ENCODE results near the gene BEX3. TPM values are rescaled to one million over a fixed set of nuclear protein-coding genes. Genes with fewer than 3 reads are reported as not detected.

Gene BEX3
- total RNA-seq, 4 donors from 2014 or later, result 9.1 to 102 (median 17.9) TPM

DNA sequence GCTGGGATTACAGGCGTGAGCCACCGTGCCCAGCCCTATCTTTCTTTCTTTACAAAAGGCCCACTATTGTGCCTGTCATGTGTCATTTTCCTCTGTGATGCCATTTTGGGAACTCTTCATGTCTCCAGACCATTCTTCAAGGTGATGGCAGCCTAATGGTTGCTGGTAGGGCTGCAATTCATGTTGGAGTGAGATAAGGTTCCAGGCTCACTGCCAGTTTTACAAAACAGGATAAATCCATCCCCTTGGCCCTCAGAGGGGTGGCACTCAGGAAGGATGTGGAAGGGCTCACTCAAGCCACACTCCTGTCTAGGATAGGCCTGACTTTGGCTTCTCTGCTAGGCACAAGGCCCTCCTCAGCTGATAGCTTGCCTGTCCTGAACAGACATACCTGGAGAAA, 16.2 kb upstream of the BEX3 start:
- Histone ChIP-seq H3K27ac (no peak overlapping the region), H3K9me3 (no peaks in the 10 kb centered on the region), H3K27me3 (no peaks in the 10 kb centered on the region), H3K36me3 (no peaks in the 10 kb centered on the region), H3K4me1 (no peaks in the 10 kb centered on the region), H3K4me3 (no peak overlapping the region)
- DNase-seq, result no peak
- TF ChIP-seq POLR2A (IDR thresholded peaks at IDR 0.05), result no peak
- TF ChIP-seq, protein P1, sequence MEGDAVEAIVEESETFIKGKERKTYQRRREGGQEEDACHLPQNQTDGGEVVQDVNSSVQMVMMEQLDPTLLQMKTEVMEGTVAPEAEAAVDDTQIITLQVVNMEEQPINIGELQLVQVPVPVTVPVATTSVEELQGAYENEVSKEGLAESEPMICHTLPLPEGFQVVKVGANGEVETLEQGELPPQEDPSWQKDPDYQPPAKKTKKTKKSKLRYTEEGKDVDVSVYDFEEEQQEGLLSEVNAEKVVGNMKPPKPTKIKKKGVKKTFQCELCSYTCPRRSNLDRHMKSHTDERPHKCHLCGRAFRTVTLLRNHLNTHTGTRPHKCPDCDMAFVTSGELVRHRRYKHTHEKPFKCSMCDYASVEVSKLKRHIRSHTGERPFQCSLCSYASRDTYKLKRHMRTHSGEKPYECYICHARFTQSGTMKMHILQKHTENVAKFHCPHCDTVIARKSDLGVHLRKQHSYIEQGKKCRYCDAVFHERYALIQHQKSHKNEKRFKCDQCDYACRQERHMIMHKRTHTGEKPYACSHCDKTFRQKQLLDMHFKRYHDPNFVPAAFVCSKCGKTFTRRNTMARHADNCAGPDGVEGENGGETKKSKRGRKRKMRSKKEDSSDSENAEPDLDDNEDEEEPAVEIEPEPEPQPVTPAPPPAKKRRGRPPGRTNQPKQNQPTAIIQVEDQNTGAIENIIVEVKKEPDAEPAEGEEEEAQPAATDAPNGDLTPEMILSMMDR (IDR thresholded peaks at IDR 0.05), result no peak

- TF ChIP-seq, protein P1 (IDR thresholded peaks at IDR 0.05), result no peak
- no peak for TF ChIP-seq POLR2A (IDR thresholded peaks at IDR 0.05)
- Histone ChIP-seq H3K4me3 (no peak overlapping the region), H3K4me1 (no peaks in the 10 kb centered on the region), H3K9me3 (no peaks in the 10 kb centered on the region), H3K27ac (no peak overlapping the region), H3K27me3 (no peaks in the 10 kb centered on the region), H3K36me3 (no peaks in the 10 kb centered on the region)
- DNase-seq, result no peak
These were observed 15.4 kb upstream of the BEX3 start for GRCh38 chrX:103360916-103361315.

- no peaks in the 10 kb centered on the region for H3K36me3 ChIP-seq
- no peaks in the 10 kb centered on the region for H3K4me1 ChIP-seq
- no peak overlapping the region for H3K4me3 ChIP-seq
- no peaks in the 10 kb centered on the region for H3K27me3 ChIP-seq
- no peak for DNase-seq
- H3K27ac ChIP-seq, result no peak overlapping the region
- H3K9me3 ChIP-seq, result no peaks in the 10 kb centered on the region
- TF ChIP-seq POLR2A (IDR thresholded peaks at IDR 0.05), result no peak
- TF ChIP-seq, protein P1 (IDR thresholded peaks at IDR 0.05), result no peak
These were observed 14.5 kb upstream of the BEX3 start for GRCh38 chrX:103361798-103362197.

GRCh38 chrX:103362474-103362873, 13.9 kb upstream of the BEX3 start:
- no peaks in the 10 kb centered on the region for H3K9me3 ChIP-seq
- no peak overlapping the region for H3K27ac ChIP-seq
- TF ChIP-seq, protein P1 (IDR thresholded peaks at IDR 0.05), result no peak
- TF ChIP-seq POLR2A (IDR thresholded peaks at IDR 0.05), result no peak
- no peak for DNase-seq
- no peaks in the 10 kb centered on the region for H3K27me3 ChIP-seq
- no peaks in the 10 kb centered on the region for H3K36me3 ChIP-seq
- H3K4me1 ChIP-seq, result no peaks in the 10 kb centered on the region
- H3K4me3 ChIP-seq, result no peak overlapping the region

GRCh38 chrX:103363046-103363445, 13.3 kb upstream of the BEX3 start:
- no peaks in the 10 kb centered on the region for H3K36me3 ChIP-seq
- no peaks in the 10 kb centered on the region for H3K9me3 ChIP-seq
- no peaks in the 10 kb centered on the region for H3K27me3 ChIP-seq
- H3K27ac ChIP-seq, result no peak overlapping the region
- no peak for TF ChIP-seq POLR2A (IDR thresholded peaks at IDR 0.05)
- TF ChIP-seq, protein P1 (IDR thresholded peaks at IDR 0.05), result no peak
- no peak for DNase-seq
- H3K4me1 ChIP-seq, result no peaks in the 10 kb centered on the region
- no peak overlapping the region for H3K4me3 ChIP-seq

- no peaks in the 10 kb centered on the region for H3K27me3 ChIP-seq
- TF ChIP-seq POLR2A (IDR thresholded peaks at IDR 0.05), result no peak
- TF ChIP-seq, protein P1 (IDR thresholded peaks at IDR 0.05), result no peak
- no peak for DNase-seq
- H3K4me1 ChIP-seq, result no peaks in the 10 kb centered on the region
- H3K9me3 ChIP-seq, result no peaks in the 10 kb centered on the region
- H3K27ac ChIP-seq, result no peak overlapping the region
- H3K4me3 ChIP-seq, result no peak overlapping the region
- no peaks in the 10 kb centered on the region for H3K36me3 ChIP-seq
These were observed 8.8 kb upstream of the BEX3 start for GRCh38 chrX:103367502-103367901.
